NCI-H345 treated with DMSO at 0.1 percent for 48 hours (cell line): ENCODE results near the gene NMRK2.
"Not testable (repeated sequence)": the region's sequence is repeated elsewhere in the genome, so short reads cannot be mapped to it uniquely, and the experiment has no call there.

Experiments
- DNase-seq: peaks from one replicate; lab custom pipeline; 2025; ENCODE audit not compliant: unreplicated experiment; lab: John Stamatoyannopoulos, UW

The NMRK2 gene, protein sequence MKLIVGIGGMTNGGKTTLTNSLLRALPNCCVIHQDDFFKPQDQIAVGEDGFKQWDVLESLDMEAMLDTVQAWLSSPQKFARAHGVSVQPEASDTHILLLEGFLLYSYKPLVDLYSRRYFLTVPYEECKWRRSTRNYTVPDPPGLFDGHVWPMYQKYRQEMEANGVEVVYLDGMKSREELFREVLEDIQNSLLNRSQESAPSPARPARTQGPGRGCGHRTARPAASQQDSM

GRCh38 chr19:3932931-3933810, at the start of gene NMRK2:
TSS of gene NMRK2 (plus strand) at chr19:3933069. CDS start at chr19:3933672, 603 bp downstream.
- peak; percentile 1 for DNase-seq

DNA sequence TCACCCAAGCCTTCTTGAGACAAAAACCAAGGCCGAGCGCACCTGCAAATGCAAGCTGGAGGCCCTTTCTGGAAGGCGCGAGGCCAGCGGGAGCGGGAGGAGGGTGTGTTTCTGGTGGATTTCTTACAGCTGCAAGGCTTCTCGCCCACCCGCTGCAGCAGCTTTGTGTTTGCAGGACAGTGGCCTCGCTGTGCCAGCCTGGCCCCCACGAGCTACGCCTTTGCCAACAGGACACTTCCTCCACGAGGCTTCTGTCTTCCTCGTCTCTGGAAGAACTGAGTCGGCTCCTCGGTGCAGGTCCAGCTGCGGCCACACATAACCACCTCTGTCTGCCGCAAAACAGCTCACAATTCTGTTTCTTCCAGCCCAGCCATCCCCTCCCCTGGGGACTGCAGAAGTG, 42.3 kb upstream of the NMRK2 start:
- DNase-seq, result no peak

DNA sequence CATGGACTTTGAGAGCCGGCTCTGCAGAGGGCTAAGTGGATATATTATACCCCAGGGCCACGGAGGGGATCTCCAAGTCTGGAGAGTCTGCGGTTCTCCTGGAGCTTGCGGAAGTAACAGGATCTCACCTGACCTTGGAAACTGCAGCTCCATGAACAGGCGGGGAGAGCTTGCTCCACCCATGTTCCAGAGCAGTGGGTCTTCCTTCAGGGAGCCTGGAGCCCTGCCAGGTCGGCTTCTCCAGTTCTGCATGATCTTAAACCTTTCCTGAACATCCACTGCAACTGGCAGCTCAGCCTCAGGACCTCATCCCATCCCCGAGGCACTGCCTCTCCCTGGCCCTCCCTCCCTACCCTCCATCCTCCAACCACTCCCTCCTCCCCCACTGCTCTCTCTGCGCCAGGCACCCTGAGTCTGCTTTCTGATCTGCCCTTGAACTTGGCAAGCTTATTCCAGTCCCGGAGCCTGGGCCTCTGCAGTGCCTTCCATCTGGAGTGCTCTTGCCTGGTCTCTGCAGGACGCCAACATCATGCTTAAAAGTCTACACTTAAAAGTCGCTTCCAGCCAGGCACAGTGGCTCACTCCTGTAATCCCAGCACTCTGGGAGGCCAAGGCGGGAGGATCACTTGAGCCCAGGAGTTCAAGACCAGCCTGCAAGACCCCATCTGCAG, 39.2 kb upstream of the NMRK2 start:
- no peak for DNase-seq

DNA sequence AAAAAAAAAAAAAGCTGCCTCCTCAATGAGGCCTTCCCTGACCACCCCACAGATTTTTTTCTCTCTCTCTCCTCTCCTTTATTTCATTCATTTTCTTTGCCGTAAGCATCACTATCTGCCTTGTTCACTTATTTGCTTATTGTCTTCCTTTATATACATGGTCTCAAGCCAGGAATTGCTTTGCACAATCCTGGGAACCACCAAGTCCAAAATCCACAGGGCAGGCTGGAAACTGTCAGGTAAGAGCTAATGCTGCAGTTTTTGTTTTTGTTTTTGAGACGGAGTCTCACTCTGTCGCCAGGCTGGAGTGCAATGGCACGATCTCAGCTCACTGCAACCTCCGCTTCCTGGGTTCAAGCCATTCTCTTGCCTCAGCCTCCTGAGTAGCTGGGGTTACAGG, 37.9 kb upstream of the NMRK2 start:
- DNase-seq, result not testable (repeated sequence)

DNA sequence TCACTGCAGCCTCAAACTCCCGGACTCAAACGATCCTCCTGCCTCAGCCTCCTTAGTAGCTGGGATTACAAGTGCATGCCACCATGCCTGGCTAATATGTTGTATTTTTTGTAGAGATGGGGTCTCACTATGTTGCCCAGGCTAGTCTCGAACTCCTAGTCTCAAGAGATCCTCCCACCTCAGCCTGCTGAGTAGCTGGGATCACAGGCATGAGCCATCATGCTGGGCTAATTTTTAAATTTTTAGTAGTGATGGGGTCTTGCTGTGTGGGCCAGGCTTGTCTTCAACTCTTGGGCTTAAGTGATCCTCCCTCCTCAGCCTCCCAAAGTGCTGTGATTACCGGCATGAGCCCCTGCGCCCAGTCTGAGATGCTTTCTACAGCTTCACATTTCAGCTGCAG, 37.1 kb upstream of the NMRK2 start:
- DNase-seq, result no peak

- DNase-seq, result no peak
Measured at GRCh38 chr19:3897936-3898335, 34.9 kb upstream of the NMRK2 start.

GRCh38 chr19:3898426-3898825, 34.4 kb upstream of the NMRK2 start:
- no peak for DNase-seq

- DNase-seq, result no peak
Measured at GRCh38 chr19:3899531-3900294, 33.2 kb upstream of the NMRK2 start.

DNA sequence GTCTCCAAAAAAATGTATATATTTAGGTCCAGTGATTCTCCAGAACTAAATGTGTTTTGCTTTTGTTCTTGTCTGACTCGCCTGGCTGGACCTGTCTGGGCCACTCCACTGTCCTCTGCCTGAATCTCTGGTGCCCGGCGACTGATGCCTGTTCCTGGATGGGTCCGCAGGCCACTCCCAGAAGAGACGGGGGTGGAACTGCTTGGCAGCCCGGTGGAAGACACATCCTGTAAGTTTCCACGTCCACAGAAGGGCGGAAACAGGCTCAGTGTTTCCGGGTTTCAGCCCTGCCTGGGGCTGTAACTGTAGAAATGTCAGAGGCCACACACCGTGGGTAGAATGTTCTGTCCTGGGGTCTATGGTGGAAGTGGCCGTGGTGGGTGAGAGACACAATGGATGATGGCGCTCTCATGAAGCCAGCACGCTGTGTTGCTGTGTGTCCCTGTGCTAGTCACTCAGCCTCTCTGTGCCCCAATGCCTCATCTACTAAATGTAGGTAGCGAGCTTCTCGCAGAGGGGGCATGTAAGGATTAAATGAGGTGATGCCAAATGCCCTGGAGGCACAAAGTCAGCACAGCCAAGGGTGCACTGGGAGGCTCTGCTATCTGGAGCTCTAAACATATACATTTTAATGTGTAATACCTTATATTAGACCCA, 30.4 kb upstream of the NMRK2 start:
- DNase-seq, result no peak

DNA sequence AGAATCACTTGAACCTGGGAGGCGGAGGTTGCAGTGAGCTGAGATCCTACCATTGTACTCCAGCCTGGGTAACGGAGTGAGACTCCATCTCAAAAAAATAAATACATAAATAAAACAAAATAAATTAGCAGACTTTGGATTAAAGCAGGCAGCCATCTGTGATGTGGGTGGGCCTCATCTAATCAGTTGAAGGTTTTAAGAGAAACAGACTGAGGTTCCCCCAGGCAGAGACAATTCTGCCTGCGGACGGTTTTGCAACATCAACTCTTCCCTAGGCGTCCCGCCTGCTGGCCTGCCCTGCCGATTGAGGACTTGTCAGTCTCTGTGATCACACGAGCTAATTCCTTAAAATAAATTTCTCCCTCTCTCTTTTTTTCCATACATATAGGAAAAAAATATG, 28.6 kb upstream of the NMRK2 start:
- DNase-seq, result no peak

DNA sequence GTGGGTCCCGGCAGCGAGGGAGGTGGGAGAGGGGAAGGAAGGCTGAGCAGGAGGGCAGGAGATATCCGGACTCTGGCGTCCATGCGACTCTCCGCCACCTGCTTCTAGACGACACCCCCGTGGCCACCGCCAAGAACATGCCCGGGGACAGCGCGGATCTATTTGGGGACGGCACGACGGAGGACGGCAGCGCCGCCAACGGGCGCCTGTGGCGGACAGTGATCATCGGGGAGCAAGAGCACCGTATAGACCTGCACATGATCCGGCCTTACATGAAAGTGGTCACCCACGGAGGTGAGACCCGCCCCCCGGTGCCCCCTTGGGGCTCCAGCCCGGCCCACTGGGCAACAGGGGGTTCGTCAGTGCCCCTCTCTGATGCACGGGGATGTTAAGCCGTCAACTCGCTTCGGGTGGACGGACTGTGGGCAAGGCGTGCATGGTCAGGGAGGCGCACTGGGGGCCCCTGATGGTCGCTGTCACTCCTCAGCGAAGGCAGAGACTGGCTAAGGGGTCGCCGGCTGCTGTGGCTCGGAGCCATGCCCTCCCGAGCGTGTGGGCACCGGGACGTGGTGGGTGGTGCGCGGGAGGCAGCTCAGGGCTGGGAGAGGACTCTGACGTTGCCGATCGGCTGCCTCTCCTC, 25.1 kb upstream of the NMRK2 start:
- DNase-seq, result no peak

- no peak for DNase-seq
Measured at GRCh38 chr19:3908266-3909054, 24.4 kb upstream of the NMRK2 start.

GRCh38 chr19:3910105-3910504, 22.8 kb upstream of the NMRK2 start:
- DNase-seq, result no peak

DNA sequence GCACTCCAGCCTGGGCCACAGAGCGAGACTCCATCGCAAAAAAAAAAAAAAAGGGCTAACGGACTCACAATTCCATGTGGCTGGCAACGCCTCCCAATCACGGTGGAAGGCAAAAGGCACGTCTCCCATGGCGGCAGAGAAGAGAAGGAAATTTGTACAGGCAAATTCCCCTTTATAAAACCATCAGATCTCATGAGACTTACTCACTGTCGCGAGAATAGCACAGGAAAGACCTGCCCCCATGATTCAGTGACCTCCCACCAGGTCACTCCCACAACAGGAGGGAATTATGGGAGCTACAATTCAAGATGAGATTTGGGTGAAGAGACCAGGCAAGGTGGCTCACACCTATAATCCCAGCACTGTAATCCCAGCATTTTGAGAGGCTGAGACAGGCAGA, 18.7 kb upstream of the NMRK2 start:
- no peak for DNase-seq

GRCh38 chr19:3916033-3916432, 16.8 kb upstream of the NMRK2 start:
- no peak for DNase-seq

DNA sequence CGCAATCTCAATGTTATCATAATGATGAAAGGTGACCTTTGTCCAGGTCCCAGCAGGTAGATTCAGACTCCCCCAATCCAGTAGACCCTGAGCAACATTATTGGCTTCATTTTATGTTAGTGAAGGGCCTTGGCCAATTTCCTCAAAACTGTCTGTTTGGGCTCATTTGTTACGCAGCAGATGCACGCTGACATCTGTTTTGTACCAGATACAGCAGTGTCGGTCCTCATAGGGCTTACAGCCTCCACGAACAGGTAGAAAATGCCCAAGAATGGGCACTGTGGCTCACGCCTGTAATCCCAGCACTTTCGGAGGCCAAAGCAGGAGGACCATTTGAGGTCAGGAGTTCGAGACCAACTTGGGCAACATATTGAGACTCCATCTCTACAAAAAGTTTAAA, 13.1 kb upstream of the NMRK2 start:
- DNase-seq, result no peak

- no peak for DNase-seq
Measured at GRCh38 chr19:3923096-3923758, 9.6 kb upstream of the NMRK2 start.

- DNase-seq, result no peak
Measured at GRCh38 chr19:3923912-3924311, 9.0 kb upstream of the NMRK2 start.

DNA sequence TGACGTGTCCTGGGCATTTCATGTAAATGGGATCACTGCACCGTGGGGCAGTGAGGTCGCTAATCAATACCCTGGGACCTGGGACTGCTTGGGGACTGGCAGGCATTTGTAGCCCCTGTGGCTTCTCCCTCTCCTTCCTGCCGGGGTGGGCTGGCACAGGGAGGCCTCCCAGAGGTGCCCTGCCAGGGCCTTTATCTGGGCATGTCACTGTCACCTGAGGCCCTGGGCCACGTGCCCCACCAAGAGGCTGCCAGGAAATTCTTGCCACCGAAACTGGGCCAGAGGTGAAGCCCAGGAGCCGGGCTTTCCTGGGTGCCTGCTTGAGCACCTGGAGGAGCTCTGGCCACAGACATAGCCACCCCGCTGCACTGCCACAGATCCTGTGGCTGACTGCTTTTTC, 1.8 kb upstream of the NMRK2 start:
- no peak for DNase-seq
